GM21528 (cell line): ENCODE results near the gene TBX19.

Experiments
- ATAC-seq: cut with Tn5 transposase; IDR thresholded peaks from one replicate; pipeline ENCODE4 v1.9.1; 2021; ENCODE audit warnings: mild to moderate bottlenecking, moderate library complexity; ENCODE audit not compliant: unreplicated experiment, low FRiP score

The TBX19 gene

GRCh38 chr1:168279253-168279652, 1.4 kb upstream of the TBX19 start:
- ATAC-seq = no peak

DNA sequence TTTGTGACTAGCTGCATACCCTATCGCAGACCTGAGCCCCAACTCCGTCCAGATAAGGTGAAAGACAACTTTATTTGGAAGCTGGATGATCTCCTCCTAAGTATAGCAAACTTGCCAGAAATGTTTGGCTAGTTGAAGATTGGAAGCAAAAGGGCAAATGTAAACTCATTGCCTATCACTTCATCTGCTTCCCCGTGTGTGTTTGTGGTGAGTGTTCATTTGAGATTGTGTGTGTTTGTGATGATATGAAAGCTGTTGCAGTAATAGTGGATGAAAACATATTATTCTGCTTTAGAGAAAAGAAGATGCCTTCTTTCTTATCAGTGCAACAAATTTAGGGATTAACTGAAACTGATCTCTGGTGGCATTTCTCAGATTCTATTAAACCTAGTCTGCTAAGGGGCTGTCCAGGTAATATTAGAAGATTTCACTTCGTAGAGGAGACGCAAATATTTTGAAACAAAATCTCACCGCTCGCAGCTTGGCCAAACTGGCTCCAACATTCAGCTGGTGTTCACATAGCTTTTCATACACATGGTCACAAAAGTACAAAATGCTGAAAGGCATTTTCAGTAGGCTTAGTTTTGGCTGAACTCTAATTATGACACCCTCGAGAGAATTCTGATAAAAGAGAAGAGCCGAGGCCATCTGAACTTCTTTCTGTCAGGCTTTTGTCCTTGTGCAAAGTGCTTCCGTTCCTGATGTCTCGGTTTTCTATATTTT, 1.1 kb downstream of the TBX19 start:
- no peak for ATAC-seq

DNA sequence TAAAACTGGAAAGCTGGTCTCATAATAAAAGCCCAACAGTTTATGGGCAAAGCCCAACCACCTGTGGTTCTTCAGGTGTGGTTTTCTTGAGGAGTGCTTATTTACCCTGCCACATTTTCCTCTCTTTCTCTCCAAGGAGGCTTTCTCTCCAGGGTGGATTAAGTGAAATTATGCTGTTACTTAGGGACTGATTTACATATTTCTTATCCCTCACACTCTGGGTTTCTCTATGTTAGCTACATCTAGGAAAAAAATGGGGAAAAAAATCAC, 4.8 kb downstream of the TBX19 start:
- no peak for ATAC-seq

GRCh38 chr1:168285971-168286927, 5.6 kb downstream of the TBX19 start:
- no peak for ATAC-seq

GRCh38 chr1:168287237-168287664, 6.6 kb downstream of the TBX19 start:
- no peak for ATAC-seq

GRCh38 chr1:168288311-168289052, 7.8 kb downstream of the TBX19 start:
- no peak for ATAC-seq

DNA sequence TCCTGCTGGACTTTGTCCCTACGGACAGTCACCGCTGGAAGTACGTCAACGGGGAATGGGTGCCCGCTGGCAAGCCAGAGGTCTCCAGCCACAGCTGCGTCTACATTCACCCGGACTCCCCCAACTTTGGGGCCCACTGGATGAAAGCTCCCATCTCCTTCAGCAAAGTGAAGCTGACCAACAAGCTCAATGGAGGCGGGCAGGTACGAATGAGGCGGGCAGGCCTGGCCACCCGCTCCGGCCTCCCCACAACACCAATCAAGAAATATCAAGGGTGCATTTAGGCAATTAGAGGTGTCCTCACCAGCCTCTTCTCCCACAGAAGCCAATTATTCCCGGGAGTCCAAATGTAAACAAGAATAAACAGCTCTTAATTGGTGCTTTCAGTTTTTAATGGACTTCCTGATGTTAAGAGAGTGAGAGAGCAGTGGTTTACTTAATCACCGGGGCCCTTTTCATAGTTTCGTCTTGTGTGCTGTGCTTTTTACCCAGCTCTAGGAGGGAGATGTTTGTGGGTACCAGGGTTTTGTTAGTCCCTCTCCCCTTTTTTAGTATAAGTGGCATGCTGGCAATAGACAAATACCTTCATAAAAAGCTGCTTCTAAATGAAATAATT, 10.7 kb downstream of the TBX19 start:
- no peak for ATAC-seq

DNA sequence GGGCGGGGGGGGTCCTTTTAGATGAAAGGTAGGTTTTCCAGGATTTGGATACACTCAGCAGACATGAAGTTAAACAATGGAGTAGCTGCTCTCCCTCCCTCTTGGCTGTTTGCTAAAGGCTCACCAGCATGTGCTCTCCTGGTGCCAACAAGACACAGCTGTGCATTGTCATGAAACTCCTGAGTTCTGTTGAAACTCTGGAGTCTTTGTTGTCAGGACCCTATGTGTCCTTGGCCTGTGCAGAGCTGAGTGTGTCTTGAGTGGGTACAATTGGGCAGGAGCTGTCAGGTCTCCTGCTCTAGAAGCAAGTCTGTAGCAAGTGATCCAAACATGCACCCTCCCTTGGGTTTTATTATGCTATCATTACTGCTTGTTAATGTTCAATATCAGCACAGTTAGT, 12.7 kb downstream of the TBX19 start:
- ATAC-seq = no peak

- no peak for ATAC-seq
Observed at GRCh38 chr1:168295411-168296114, 14.9 kb downstream of the TBX19 start.

GRCh38 chr1:168297019-168297730, 16.5 kb downstream of the TBX19 start:
- no peak for ATAC-seq

GRCh38 chr1:168298446-168298845, 17.8 kb downstream of the TBX19 start:
- ATAC-seq = no peak

- no peak for ATAC-seq
Observed at GRCh38 chr1:168300626-168301025, 19.9 kb downstream of the TBX19 start.

DNA sequence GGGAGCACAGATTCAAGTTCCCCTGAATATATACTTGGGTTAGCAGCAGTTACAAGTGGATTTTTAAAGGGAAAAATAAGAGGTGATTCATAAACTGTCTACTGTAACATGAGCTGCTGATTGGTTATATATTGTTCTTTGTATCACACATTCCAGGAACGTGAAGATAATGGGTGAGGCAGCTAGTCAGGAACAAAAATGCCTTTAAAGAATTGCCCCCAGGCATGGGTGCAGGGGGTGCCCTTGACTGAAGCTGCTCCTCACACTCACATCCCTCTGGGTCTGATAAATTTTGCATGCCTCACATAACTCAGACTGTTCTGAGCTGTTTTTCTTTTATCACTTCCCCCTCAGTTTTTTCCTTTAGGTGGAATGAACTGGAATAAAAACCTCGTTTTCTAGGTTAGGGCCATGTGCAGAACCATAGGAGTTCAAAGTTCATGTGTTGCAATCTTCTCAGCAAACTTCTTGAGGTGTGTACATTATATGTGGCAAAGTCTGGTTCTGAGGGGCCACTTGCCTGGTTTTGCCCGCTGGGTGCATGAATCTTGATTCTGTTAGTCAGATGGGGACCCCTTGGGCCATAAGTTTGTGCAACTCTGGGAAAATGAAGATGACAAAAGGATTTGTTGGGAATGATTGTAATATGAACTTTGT, 21.1 kb downstream of the TBX19 start:
- ATAC-seq = no peak

GRCh38 chr1:168303716-168304540, 23.3 kb downstream of the TBX19 start:
- ATAC-seq = no peak

GRCh38 chr1:168304865-168305264, 24.2 kb downstream of the TBX19 start:
- ATAC-seq = no peak

GRCh38 chr1:168312718-168313604, 32.3 kb downstream of the TBX19 start:
- ATAC-seq = no peak

- ATAC-seq = no peak
Observed at GRCh38 chr1:168316142-168316541, 35.5 kb downstream of the TBX19 start.
